Renal cortex interstitium (tissue), 11 donors: ENCODE data around the gene GPR108. TPM values are rescaled to one million over a fixed set of nuclear protein-coding genes. Genes with fewer than 3 reads are reported as not detected.
"Not testable (repeated sequence)": the region's sequence is repeated elsewhere in the genome, so short reads cannot be mapped to it uniquely, and the experiment has no call there.

Experiments
- DNase-seq, 11 donors: peaks; one replicate each; pipeline ENCODE4 v3.0.0-alpha.2; 2013; ENCODE audit warnings: low read depth in 9 of 11, low spot score in 4 of 11; ENCODE audit errors: extremely low read depth in 1 of 11
- polyA plus RNA-seq, 3 donors: library from polyadenylated mRNA; unstranded; fragments of 120-200 nt; gene quantifications; one replicate each; pipeline ENCODE4 v1.2.1, GENCODE V29; 2013; ENCODE audit not compliant: insufficient read length in 3 of 3

Gene GPR108
- polyA plus RNA-seq, 3 donors = 52.5 to 76.0 (median 66.5) TPM

- DNase-seq = no peak
These were observed 23.3 kb downstream of the GPR108 start for GRCh38 chr19:6713773-6714692.

GRCh38 chr19:6712692-6713670 is 24.4 kb downstream of the GPR108 start:
- no peak for DNase-seq

- DNase-seq = no peak
These were observed 25.1 kb downstream of the GPR108 start for GRCh38 chr19:6712231-6712630.

- no peak for DNase-seq
These were observed 25.8 kb downstream of the GPR108 start for GRCh38 chr19:6711605-6712004.

DNA sequence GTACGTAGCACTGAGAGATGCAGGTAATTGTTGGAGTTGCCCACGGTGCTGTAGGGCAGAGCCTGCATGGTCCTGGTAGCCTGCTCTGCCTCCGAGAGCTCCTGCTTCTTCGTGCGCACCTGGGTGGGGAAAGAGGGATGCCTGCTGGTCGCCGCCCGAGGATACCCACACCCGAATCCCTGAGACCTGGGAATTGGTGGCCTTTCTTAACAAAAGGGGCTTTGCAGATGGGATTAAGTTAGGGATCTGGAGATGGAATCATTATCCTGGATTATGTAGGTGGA is 26.4 kb downstream of the GPR108 start:
- DNase-seq = no peak

DNA sequence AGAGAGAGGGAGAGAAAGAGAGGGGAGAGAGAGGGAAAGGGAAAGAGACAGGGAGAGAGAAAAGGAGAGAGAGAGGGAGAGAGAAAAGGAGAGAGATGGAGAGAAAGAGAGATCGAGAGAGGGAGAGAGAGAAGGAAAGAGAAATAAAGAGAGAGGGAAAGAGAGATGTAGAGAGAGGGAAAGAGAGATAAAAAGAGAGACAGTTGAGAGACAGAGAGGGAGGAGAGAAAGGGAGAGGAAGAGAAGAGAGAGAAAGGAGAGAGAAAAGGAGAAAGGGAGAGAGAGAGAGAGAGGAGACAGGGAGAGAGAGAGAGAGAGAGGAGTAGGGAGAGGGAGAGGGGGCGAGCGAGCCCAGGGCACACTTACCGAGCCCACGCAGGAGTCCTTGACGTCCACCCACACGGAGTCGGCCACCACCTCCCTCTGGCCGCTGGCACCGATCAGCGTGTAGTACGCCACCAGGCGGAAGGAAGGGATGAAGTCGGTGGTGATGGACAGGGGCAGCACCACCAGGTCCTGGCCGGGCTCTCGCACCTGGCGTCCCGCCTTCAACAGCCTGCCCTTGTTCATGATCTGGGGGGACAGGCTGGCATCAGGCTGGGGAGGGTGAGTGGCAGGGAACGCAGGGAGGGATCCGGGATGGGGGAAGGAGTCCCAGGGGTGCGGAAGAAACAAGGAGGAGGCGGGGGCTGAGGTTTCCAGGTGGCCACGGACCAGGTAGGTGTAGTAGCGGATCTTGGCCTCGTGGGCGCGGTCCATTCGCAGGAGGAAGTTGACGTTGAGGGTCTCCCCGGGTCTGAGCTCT is 26.9 kb downstream of the GPR108 start:
- DNase-seq = no peak

GRCh38 chr19:6709549-6709948 is 27.8 kb downstream of the GPR108 start:
- no peak for DNase-seq

DNA sequence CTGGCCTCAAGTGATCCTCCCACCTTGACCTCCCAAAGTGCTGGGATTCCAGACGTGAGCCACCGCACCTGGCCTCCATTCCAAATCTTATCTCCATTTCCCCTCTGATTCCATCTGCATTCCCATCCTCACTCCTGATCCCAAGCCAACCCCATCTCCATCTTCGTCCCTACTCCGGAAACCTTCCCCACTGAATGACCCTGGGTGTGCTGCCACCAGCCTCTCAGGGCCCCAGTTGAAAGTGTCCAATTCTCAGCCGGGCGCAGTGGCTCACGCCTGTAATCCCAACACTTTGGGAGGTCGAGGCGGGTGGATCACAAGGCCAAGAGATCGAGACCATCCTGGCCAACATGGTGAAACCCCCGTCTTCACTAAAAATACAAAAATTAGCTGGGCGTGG is 28.5 kb downstream of the GPR108 start:
- DNase-seq = not testable (repeated sequence)

GRCh38 chr19:6708346-6708745 is 29.0 kb downstream of the GPR108 start:
- no peak for DNase-seq

DNA sequence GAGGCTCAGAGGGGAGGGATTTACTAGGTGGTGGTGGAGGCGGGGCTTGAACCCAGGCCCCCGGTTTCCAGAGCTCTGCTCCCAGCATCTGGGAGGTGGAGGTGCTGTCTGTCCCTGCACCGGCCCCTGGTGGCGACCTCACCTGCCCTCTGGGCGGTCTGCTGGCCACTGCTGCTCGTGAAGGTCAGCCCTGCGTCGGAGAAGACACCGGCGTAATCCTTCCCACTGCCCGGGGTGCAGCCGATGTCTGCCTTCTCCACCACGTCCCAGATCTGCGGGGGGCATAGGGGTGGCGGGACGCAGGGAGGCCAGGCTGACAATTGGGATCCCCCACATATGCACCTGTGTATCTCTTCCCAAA is 29.7 kb downstream of the GPR108 start:
- DNase-seq = no peak

DNA sequence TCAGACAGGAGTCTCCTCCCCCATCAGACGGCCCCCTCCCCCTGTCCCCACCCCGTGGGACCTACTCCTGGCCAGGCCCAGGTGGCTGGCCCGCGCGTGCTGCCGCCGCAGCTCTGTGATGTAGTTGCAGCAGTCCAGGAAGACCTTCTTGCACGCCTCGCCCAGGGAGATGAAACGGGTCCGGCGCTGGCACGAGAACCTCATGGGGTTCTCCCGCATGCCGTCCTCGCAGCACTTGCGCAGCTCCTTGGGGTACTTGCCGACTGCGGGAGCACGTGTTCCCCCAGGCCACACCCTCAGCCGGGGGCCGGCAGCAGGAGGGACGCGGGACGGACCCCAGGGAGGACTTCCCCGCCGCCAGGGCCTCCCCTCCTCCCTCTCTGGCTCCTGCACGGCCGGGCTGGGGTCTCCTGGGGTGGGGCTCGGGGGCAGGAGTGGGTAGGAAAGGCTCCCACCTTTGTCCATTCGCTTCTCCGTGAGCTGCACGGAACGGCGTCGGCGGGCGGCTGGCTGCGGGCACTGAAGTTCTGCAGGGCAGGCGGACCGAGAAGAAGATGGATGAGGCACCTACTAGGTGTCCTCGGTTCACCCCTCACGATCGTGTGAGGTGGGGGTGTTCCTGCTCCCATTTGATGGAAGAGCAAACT is 30.2 kb downstream of the GPR108 start:
- no peak for DNase-seq

DNA sequence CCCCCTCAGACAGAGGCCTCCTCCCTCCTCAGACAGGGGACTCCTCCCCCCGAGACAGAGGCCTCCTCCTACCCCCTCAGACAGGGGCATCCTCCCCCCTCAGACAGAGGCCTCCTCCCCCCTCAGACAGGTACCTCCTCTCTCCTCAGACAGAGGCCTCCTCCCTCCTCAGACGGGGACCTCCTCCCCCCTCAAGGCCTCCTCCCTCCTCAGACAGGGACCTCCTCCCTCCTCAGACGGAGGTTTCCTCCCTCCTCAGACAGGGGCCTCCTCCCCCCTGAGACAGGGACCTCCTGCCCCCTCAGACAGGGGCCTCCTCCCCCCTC is 30.8 kb downstream of the GPR108 start:
- no peak for DNase-seq

GRCh38 chr19:6705931-6706632 is 31.3 kb downstream of the GPR108 start:
- no peak for DNase-seq

DNA sequence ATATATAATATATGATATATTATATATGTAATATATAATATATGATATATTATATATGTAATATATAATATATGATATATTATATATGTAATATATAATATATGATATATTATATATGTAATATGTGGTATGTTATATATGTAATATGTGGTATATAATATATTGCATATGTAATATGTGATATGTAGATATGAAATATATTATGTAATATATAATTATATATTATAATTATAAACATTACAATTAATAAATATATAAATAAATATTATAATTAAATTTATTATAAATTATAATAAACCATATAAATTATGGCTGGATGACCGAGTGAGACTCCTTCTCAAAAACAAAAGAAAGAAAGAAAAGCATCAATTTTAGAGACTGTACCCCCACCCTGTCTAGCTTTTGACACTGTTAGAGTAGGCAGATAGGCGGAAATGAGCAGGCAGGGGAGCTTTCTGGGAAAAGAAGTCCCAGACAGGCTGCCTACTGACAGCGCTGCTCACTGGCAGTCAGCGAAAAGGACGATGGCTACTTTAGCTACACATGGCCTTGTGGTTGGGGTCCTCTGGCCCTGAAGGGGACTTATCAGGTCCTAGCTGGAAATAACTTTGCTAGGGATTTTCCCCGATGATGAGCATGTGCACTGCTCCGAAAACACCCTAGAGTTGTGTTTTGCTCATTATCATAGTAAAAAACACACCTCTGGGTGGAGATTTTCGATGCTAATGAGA is 36.6 kb downstream of the GPR108 start:
- no peak for DNase-seq

DNA sequence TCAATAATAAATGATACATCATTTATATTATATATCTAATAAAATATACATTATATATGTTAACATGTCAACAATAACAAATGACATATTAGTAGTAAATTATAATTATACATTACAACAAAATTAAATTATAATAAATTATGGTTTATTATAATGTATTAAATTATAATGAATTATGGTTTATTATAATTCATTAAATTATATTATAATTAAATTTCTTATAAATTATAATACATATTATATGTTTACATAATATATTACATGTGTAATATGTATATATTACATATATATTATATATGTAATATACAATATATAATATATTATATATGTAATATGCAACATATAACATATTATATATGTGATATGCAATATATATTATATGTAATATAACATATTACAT is 37.4 kb downstream of the GPR108 start:
- no peak for DNase-seq

- no peak for DNase-seq
These were observed 40.1 kb downstream of the GPR108 start for GRCh38 chr19:6697291-6697690.

GRCh38 chr19:6696239-6696820 is 41.0 kb downstream of the GPR108 start:
- DNase-seq = no peak
